CD4-positive, alpha-beta memory T cell (primary cell): ENCODE data around the gene PITRM1. TPM values are rescaled to one million over a fixed set of nuclear protein-coding genes. Genes with fewer than 3 reads are reported as not detected.

Experiments used
- CTCF ChIA-PET: fragments of 350-600 bp; sonication (Branson Sonifier 250); formaldehyde crosslinking; loops from one replicate; lab custom pipeline; 2021; ENCODE audit warnings: inconsistent platforms; ENCODE audit not compliant: partially characterized antibody; lab: Charles Lee
- POLR2A ChIA-PET: fragments of 350-600 bp; sonication (Branson Sonifier 250); formaldehyde crosslinking; loops from one replicate; lab custom pipeline; 2021; ENCODE audit not compliant: partially characterized antibody; lab: Charles Lee
- DNase-seq, 5 donors: peaks; one replicate each; pipeline versions ENCODE4 v3.0.0 to v3.0.0-alpha.2; 2020 to 2022; ENCODE audit warnings: mixed read lengths in 1 of 5
- H3K27ac ChIP-seq: one replicate; pipeline ENCODE4 v1.7.0; 2013; ENCODE audit warnings: low read depth, low read length
- H3K27me3 ChIP-seq: 2 replicates; pipeline ENCODE4 v1.7.0; 2013; ENCODE audit warnings: mild to moderate bottlenecking, low read length, moderate library complexity; ENCODE audit not compliant: insufficient read depth
- H3K36me3 ChIP-seq: 2 replicates; pipeline ENCODE4 v1.7.0; 2013; ENCODE audit warnings: mild to moderate bottlenecking, low read length, moderate library complexity; ENCODE audit not compliant: insufficient read depth
- H3K4me1 ChIP-seq: 2 replicates; pipeline ENCODE4 v1.7.0; 2013; ENCODE audit warnings: mild to moderate bottlenecking, low read length, moderate library complexity; ENCODE audit not compliant: insufficient read depth
- H3K4me3 ChIP-seq, 2 donors: one replicate each; pipeline ENCODE4 v1.7.0; 2013; ENCODE audit warnings: low read length in 2 of 2, mild to moderate bottlenecking in 1 of 2
- H3K9me3 ChIP-seq, 2 donors: one replicate each; pipeline ENCODE4 v1.7.0; 2013; ENCODE audit warnings: low read length in 2 of 2, control low read depth in 1 of 2; ENCODE audit not compliant: control insufficient read depth in 1 of 2
- H3K27ac Mint-ChIP-seq, 7 donors: one replicate each; pipeline ENCODE4 v1.8.0; 2020 to 2021; ENCODE audit warnings: mixed read lengths in 7 of 7, mild to moderate bottlenecking in 6 of 7, inconsistent platforms in 3 of 7, moderate library complexity in 3 of 7
- H3K27me3 Mint-ChIP-seq, 2 donors: one replicate each; pipeline ENCODE4 v1.8.0; 2020 to 2021; ENCODE audit warnings: mixed read lengths in 2 of 2
- H3K36me3 Mint-ChIP-seq, 2 donors: one replicate each; pipeline ENCODE4 v1.8.0; 2020 to 2021; ENCODE audit warnings: mixed read lengths in 2 of 2, inconsistent platforms in 1 of 2, mild to moderate bottlenecking in 1 of 2
- H3K4me1 Mint-ChIP-seq, 4 donors: one replicate each; pipeline ENCODE4 v1.8.0; 2020 to 2021; ENCODE audit warnings: mixed read lengths in 4 of 4, mild to moderate bottlenecking in 1 of 4
- H3K4me3 Mint-ChIP-seq, 8 donors: one replicate each; pipeline ENCODE4 v1.8.0; 2020 to 2021; ENCODE audit warnings: mixed read lengths in 8 of 8, mild to moderate bottlenecking in 7 of 8, moderate library complexity in 6 of 8, inconsistent platforms in 3 of 8
- H3K9me3 Mint-ChIP-seq, 8 donors: one replicate each; pipeline ENCODE4 v1.8.0; 2020 to 2021; ENCODE audit warnings: mixed read lengths in 8 of 8, mild to moderate bottlenecking in 5 of 8, inconsistent platforms in 3 of 8, moderate library complexity in 1 of 8
- intact Hi-C: fragments of 100-400 bp; cut with micrococcal nuclease; formaldehyde crosslinking; loops from one replicate; pipeline ENCODE4 v1.15.1; 2023
- polyA plus RNA-seq, 2 donors: library from polyadenylated mRNA; unstranded; fragments of 300-500 nt; fragmentation: Illumina TruSeq; gene quantifications; one replicate each; pipeline ENCODE4 v1.2.3, GENCODE V29; 2021
- total RNA-seq, 2 experiments: library from RNA; stranded (reverse); gene quantifications; one replicate each; pipeline ENCODE4 v1.2.3, GENCODE V29; 2021

PITRM1 gene
- total and polyA plus RNA-seq, 4 experiments from 2014 or later: 25.5 to 80.7 (median 63.0) TPM

DNA sequence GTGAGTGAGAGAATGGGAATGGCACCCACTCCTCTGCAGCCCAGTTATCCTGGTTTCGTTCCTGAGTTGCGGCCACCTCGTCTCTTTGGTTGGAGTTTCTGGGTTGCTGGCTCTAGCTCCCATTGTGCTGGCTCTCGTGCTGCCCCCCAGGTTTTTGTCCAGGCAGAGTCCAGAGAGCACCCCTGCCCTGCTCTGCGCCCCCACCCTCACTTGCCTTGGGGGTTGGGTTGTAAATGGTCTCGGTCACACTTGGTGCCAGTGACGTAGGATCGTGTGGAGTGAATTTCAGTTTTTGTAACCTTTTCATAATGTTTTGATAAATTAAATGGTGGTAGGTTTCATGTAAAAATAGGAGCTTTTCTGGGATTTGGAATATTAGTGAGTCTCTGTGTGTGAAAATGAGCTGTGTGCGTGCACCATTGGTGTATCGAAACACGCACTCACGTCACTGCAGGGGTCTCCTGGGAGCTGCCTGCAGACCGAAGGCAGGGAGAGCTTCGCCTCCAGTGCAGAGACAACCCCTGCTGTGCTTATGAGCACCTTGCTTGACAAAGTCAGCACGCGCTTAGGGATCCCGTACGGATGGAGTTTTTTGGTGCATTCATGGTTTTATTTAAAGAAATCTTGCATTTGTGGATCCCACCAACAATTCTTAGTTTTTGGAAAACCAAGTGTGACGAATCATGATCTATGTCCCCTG is 72.3 kb downstream of the PITRM1 start:
- Histone ChIP-seq H3K36me3 (peaks cover 50% of the 10 kb centered on the region), H3K4me1 (peaks cover 14% of the 10 kb centered on the region), H3K4me3 (no peak overlapping the region), H3K9me3 (no peaks in the 10 kb centered on the region), H3K27me3 (no peaks in the 10 kb centered on the region), H3K27ac (no peak overlapping the region)
- intact Hi-C loops: no loop called here
- no peaks in the 10 kb centered on the region for H3K9me3 Mint-ChIP-seq
- H3K36me3 Mint-ChIP-seq: peaks cover 36 to 56% of the 10 kb centered on the region in 2 donors
- H3K4me3 Mint-ChIP-seq: no peak overlapping the region
- ChIA-PET CTCF (no interaction called here), POLR2A (interaction anchor here (0.7 kb wide), 1 partner anchor 9 kb away, joined by 3 read pairs; no protein-coding TSS in a partner anchor)
- no peaks in the 10 kb centered on the region for H3K27me3 Mint-ChIP-seq
- peaks cover 13 to 19% (median 15%) of the 10 kb centered on the region in 4 donors for H3K4me1 Mint-ChIP-seq
- DNase-seq: no peak
- peak overlapping the region in 2 of 7 donors; percentile 0 to 48 for H3K27ac Mint-ChIP-seq

DNA sequence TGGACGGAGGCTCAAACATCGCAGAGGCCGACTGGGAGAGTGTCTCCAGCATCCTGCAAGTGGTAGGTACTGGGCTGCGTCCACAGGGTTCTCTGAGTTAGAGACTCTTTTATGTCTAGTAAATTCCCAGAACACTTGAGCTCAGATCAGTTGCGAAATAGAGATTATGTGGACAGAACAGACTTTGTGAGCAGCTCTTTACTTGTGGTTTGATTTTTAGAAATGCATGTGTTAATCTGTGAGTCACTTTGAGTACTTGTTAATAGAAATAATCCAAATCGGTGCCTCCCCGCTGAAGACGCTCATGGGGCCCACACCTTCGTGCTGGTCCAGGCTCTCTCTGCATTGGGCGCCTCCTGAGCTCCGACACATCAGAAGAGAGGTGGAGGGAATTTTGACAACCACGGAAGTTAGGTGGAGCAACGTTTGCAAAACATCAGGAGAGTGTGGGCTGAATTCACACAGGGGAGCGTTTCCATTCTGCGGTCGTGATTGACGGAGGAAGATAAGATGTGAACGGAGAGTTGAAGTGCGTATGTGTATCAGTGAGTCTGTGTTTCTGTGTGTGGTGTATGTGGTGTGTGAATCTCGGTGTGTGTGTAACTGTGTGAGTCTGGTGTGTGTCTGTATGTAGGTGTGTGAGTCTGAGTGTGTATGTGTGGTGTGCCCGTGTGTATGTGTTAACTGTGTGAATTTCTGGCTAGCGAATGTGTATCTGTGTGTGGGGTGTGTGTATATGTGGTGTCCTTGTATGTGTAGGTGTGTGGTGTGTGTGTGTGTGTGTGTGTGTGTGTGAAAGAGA is 73.1 kb downstream of the PITRM1 start:
- DNase-seq: no peak
- Mint-ChIP-seq H3K36me3 (peaks cover 31 to 51% of the 10 kb centered on the region in 2 donors), H3K27ac (peak overlapping the region in 3 of 7 donors; percentile 1 to 82 (median 65)), H3K4me1 (peaks cover 20 to 27% (median 22%) of the 10 kb centered on the region in 4 donors), H3K9me3 (no peaks in the 10 kb centered on the region), H3K4me3 (no peak overlapping the region), H3K27me3 (no peaks in the 10 kb centered on the region)
- Histone ChIP-seq H3K27ac (no peak overlapping the region), H3K36me3 (peaks cover 47% of the 10 kb centered on the region), H3K27me3 (no peaks in the 10 kb centered on the region), H3K9me3 (no peaks in the 10 kb centered on the region), H3K4me1 (peaks cover 21% of the 10 kb centered on the region), H3K4me3 (no peak overlapping the region)
- ChIA-PET CTCF (no interaction called here), POLR2A (no interaction called here)
- intact Hi-C loops: no loop called here

DNA sequence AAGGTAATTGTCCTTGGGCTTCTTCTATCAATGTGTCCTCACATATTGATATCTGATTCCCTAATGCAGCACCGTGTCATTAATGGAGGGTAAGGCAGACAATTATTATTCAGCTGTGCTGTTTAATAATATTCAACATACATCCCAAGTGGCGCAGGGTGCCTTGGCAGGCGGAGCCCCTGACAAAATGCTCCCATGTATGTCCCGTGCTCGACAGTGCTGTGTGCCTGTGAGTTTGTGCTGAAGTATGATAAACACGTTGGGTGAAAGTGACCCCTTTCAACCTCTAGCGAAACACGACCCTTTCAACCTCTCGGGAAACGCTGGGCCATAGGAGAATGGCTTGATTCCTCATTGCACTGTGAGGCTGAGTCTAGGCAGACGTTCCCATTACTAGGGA is 73.9 kb downstream of the PITRM1 start:
- intact Hi-C loops: no loop called here
- ChIA-PET POLR2A (no interaction called here), CTCF (no interaction called here)
- Mint-ChIP-seq H3K36me3 (peaks cover 29 to 47% of the 10 kb centered on the region in 2 donors), H3K27me3 (no peaks in the 10 kb centered on the region), H3K4me1 (peaks cover 27 to 35% (median 30%) of the 10 kb centered on the region in 4 donors), H3K27ac (peak overlapping the region in 1 of 7 donors; percentile 17), H3K9me3 (no peaks in the 10 kb centered on the region), H3K4me3 (no peak overlapping the region)
- H3K27ac ChIP-seq: no peak overlapping the region
- DNase-seq: no peak
- peaks cover 29% of the 10 kb centered on the region for H3K4me1 ChIP-seq
- H3K27me3 ChIP-seq: no peaks in the 10 kb centered on the region
- H3K36me3 ChIP-seq: peaks cover 39% of the 10 kb centered on the region
- no peaks in the 10 kb centered on the region for H3K9me3 ChIP-seq
- no peak overlapping the region for H3K4me3 ChIP-seq

DNA sequence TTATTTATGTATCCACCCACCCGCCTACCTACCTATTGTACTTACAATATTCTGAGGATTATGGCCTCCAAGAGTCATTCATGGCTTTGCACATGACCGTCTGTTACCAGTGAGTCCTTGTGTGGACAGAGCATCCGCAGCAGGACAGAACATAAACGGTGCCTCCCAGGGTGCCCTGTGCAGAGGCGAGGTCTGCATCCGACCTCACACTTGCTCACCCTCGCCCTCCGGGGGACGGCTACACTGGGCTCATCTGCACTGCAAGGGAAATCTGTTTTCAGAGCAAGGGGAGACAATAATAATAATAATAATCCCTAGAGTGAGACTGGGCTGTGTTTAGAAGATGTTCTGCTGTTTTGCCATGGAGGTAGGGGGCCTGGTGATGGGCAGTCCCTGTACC is 75.4 kb downstream of the PITRM1 start:
- ChIA-PET POLR2A (no interaction called here), CTCF (no interaction called here)
- Histone ChIP-seq H3K27ac (no peak overlapping the region), H3K4me3 (no peak overlapping the region), H3K27me3 (no peaks in the 10 kb centered on the region), H3K36me3 (peaks cover 28% of the 10 kb centered on the region), H3K9me3 (no peaks in the 10 kb centered on the region), H3K4me1 (peaks cover 41% of the 10 kb centered on the region)
- Mint-ChIP-seq H3K36me3 (peaks cover 25 to 42% of the 10 kb centered on the region in 2 donors), H3K27ac (peak overlapping the region in 1 of 7 donors; percentile 35), H3K4me3 (peak overlapping the region in 1 of 8 donors; percentile 26), H3K27me3 (no peaks in the 10 kb centered on the region), H3K4me1 (peaks cover 32 to 48% (median 41%) of the 10 kb centered on the region in 4 donors), H3K9me3 (no peaks in the 10 kb centered on the region)
- DNase-seq: no peak
- intact Hi-C loops: no loop called here

DNA sequence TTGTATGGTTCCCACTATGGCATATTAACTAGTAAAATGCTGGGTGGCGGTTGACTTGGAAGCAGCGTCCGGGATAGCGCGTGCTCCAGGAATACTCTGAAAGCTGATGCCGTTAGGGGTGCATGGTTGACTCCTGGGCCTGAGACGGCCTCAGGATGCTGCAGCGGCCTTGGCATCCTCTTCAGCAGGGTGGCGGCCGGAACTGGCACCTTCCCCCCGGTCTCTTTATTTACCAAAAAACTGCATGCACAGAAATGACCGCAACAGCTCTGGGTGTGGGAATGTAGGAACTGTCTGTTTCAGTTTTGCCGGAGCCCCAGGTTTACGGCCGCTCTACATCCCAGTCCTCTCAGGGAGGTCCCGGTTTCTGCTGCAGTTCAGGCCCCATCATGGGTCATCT is 76.4 kb downstream of the PITRM1 start:
- POLR2A ChIA-PET: interaction anchor here (1.3 kb wide), 1 partner anchor 28 kb away, joined by 7 read pairs; no protein-coding TSS in a partner anchor
- Mint-ChIP-seq H3K27me3 (no peaks in the 10 kb centered on the region), H3K4me1 (peaks cover 38 to 57% (median 48%) of the 10 kb centered on the region in 4 donors), H3K27ac (peak overlapping the region in 1 of 7 donors; percentile 57), H3K36me3 (peaks cover 30 to 43% of the 10 kb centered on the region in 2 donors), H3K4me3 (peak overlapping the region in 2 of 8 donors; percentile 56 to 60), H3K9me3 (no peaks in the 10 kb centered on the region)
- no peak overlapping the region for H3K27ac ChIP-seq
- H3K36me3 ChIP-seq: peaks cover 22% of the 10 kb centered on the region
- H3K4me1 ChIP-seq: peaks cover 51% of the 10 kb centered on the region
- CTCF ChIA-PET: interaction anchor here (1.8 kb wide), 1 partner anchor 52 kb away, joined by 3 read pairs; no protein-coding TSS in a partner anchor
- intact Hi-C loops: no loop called here
- H3K27me3 ChIP-seq: no peaks in the 10 kb centered on the region
- H3K9me3 ChIP-seq: no peaks in the 10 kb centered on the region
- no peak for DNase-seq
- no peak overlapping the region for H3K4me3 ChIP-seq

DNA sequence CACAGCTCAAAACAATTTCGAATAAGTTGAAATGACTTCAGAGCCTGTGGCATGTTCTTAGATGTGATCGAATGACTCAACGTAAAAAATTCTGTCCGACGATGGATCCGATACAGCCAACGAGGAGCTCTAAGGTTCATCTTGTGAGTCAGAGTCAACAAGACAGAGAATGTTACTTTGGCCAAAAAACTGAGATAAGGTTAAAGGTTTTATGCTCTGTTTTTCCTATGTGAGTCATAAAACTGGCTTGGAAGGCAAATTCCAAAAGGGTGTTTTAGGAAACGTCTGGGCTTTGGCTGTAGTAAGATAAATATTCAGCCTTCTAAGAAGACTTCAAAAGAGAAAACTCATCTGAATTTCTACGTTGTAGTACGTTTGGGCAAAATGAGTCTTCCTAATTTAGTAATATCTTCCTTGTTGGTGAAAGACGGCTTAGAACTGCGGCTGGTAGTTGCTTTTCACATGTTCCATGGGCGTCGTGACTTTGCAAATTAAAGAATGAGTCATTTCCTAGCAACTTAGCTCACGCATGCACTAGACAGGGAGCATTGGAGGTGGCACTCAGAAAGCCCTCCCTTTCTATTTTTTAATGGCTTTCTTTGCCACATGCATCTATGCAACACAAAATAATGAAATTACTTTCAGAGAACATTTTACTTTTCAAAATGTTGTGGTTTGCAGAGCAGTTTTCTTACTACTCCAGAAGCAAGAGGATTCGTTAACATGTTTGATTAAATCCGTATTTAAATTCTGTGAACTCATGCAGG is 77.0 kb downstream of the PITRM1 start:
- peak overlapping the region; percentile 1 for H3K27ac ChIP-seq

More for the DNA sequence above, 77.0 kb downstream of the PITRM1 start:
- Histone ChIP-seq H3K4me3 (no peak overlapping the region), H3K27me3 (no peaks in the 10 kb centered on the region), H3K4me1 (peaks cover 57% of the 10 kb centered on the region), H3K36me3 (peaks cover 17% of the 10 kb centered on the region), H3K9me3 (no peaks in the 10 kb centered on the region)
- peaks cover 43 to 63% (median 54%) of the 10 kb centered on the region in 4 donors for H3K4me1 Mint-ChIP-seq
- H3K27ac Mint-ChIP-seq: peak overlapping the region; percentile 20 to 82 (median 50)
- H3K9me3 Mint-ChIP-seq: no peaks in the 10 kb centered on the region
- no peaks in the 10 kb centered on the region for H3K27me3 Mint-ChIP-seq
- intact Hi-C loops: loop anchor here (1.0 kb wide), 1 partner anchor 27 kb away; no protein-coding TSS in a partner anchor
- ChIA-PET POLR2A (interaction anchor here (1.3 kb wide), 1 partner anchor 27 kb away, joined by 7 read pairs; no protein-coding TSS in a partner anchor), CTCF (interaction anchor here (1.8 kb wide), 1 partner anchor 51 kb away, joined by 3 read pairs; no protein-coding TSS in a partner anchor)
- H3K4me3 Mint-ChIP-seq: peak overlapping the region in 6 of 8 donors; percentile 50 to 71 (median 59)
- peak; percentile 16 to 73 (median 19) for DNase-seq
- H3K36me3 Mint-ChIP-seq: peaks cover 32 to 43% of the 10 kb centered on the region in 2 donors
